Stimulated activated CD8-positive, alpha-beta memory T cell treated with anti-CD3 and anti-CD28 coated beads, Interleukin-15, amount 100 ng/mL, for 48 hours (primary cell): ENCODE measurements around the gene EPN3.

ENCODE experiments used
- DNase-seq, 2 donors: peaks; one replicate each; pipeline ENCODE4 v3.0.0-alpha.2; 2020; ENCODE audit warnings: low read depth in 2 of 2

The EPN3 gene

GRCh38 chr17:50534979-50535326 is 2.4 kb downstream of the EPN3 start:
- DNase-seq = no peak

DNA sequence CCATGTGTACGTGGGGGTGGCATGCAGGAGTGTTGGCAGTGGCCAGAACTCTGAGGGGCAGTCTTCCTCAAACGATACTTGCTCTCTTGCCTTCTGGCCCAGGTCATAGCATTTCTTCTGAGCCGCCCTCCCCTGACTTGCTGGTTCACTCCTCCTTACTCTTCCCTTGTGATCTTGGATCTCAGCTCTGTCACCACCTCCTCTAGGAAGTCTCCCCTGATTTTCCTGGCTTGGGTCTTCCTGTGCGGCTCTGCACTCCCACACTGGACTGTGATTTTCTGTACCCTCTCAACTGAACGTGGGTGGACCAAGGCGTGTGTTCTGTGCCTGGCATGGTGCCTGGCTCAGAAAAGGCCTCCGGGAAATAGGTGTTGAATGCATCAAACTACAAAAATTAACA is 2.9 kb downstream of the EPN3 start:
- DNase-seq = no peak

- DNase-seq = no peak
Measured at GRCh38 chr17:50536683-50537646, 4.4 kb downstream of the EPN3 start.

- DNase-seq = no peak
Measured at GRCh38 chr17:50537721-50538548, 5.4 kb downstream of the EPN3 start.

DNA sequence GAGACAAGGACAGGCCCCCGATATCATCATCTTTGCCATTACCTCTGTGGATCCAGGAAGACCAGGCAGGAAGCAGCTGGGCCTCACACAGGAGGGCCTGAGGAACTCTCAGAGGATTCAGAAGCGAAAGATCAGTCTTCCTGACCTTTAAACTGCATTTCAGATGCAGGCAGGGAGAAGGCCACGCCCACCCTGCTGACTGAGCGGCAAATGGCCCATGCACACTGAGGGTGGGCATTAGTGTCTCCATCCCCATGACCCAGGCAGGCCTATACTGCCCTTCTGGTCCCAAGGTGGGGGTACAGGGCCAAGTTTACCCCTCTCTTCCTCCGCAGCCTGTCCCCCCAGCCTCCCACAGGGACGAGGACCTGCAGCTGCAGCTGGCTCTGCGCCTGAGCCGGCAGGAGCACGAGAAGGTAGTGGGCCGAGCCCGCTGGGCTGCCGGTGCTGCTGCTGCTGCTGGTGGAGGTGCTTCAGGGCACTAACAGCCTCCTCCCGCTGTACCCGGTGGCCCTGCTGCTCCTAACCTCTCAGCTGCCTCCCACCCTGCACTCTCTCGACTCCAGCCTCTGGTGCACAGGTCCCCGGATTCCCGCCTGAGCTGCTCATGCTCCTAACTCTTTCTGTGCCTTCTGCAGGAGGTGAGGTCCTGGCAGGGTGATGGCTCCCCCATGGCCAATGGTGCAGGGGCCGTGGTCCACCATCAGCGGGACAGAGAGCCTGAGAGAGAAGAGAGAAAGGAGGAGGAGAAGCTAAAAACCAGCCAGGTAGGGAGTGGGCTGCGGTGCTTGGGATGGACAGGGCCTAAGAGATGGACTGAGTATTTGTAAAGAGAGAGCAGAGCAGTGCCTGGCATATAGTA is 6.2 kb downstream of the EPN3 start:
- no peak for DNase-seq

DNA sequence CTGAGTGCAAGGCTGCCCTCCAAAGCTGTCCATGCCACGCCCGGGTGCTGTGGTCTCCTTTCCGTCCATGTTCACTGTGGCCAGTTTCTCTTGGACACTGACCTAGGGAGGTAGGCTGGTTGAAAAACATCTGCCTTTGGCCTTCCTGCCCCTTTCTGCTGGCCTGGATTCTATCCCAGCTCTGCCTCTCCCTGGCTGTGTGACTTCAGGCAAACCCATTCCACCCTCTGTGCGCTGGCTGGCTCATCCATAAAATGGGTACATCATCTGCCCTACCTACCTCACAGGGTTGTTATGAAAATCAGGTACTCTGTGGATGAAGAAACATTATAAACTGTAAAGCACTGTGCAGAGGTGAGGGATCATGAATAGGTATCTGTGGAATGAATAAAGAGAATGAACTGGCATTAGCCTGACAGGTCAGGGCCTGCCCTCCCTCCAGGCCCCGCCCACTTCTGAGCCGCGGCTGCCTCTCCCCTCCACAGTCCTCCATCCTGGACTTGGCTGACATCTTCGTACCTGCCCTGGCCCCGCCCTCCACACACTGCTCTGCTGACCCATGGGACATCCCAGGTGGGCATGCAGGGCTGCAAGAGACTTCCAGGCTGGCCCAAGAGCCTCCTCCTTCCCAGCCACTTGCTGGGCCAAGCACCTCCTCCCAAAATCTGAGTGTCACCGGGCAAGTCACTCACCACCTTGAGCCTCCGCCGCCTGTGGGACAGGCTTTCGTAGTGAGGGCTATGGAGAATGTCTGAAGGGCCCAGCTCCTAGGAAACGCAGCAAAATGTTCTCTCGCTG is 7.4 kb downstream of the EPN3 start:
- no peak for DNase-seq

DNA sequence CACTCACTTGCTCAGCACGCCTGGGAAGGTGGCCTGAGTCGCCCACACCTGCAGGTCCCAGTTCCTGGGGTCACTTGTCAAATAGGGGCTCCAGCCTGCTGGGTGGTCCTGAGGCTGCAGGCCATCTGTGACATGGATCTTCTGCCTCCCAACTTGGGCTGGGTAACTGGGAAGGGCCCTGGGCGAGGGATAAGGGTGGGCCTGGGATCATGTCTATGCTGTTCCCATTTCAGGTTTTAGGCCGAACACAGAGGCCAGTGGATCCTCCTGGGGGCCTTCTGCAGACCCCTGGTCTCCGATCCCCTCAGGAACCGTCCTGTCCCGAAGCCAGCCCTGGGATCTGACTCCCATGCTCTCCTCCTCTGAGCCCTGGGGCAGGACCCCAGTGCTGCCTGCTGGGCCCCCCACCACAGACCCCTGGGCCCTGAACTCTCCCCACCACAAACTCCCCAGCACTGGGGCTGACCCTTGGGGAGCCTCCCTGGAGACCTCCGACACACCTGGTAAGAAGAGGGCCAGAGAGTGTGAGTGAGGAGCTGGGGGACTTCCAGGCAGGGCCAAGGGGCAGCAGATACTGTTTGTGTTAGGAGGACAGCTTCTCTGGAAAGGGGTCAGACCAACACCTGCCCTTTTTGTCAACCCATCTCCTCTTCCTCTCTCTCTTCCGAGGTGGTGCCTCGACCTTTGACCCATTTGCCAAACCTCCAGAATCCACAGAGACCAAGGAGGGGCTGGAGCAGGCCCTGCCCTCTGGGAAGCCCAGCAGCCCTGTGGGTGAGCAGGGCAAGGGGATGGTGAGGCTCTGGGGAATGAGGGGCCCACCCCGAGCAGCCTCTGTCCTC is 8.2 kb downstream of the EPN3 start:
- DNase-seq = no peak

DNA sequence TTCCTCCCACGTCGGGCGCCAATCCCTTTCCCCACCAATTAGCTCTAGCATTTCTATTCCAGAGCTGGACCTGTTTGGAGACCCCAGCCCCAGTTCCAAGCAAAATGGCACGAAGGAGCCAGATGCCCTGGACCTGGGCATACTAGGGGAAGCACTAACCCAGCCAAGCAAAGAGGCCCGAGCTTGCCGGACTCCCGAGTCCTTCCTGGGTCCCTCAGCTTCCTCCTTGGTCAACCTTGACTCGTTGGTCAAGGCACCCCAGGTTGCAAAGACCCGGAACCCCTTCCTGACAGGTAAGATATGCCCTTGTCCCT is 8.8 kb downstream of the EPN3 start:
- DNase-seq = no peak

DNA sequence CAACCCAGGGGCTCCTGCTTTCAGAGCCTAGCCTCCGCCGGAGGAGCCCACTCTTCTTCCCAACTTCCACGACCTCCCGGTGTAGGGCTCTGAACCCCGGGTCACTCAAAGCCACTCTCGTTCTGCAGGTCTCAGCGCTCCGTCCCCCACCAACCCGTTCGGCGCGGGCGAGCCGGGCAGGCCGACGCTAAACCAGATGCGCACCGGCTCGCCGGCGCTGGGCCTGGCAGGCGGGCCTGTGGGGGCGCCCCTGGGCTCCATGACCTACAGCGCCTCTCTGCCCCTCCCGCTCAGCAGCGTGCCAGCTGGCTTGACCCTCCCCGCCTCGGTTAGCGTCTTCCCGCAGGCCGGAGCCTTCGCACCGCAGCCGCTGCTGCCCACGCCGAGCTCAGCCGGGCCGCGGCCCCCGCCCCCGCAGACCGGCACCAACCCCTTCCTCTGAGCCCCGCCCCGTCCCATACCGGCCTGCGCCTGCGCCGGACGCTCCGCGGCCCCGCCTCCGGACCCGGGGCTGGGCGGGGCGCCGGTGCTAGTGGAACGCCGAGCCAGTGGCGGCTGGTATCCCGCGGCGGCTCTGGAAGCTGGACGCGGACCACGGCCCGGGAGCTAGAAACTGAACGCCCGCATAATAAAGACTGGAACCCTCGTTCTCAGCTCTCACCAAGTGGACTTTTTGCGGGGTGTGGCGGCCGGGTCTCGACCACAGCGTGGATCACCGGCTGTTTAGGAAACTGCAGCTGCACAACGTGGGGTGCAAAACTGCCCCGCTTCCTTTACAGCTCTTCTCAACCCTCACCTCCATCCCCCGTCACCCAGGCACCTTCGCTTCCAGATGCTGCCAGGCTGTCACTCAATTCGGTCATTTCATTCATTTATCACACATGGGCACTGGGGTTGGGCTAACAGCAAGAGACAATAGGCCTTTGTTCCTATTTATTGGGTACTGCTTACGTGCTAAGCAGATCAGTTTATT is 9.5 kb downstream of the EPN3 start:
- peak; percentile 72 to 78 for DNase-seq

- DNase-seq = no peak
Measured at GRCh38 chr17:50542795-50543774, 10.6 kb downstream of the EPN3 start.

DNA sequence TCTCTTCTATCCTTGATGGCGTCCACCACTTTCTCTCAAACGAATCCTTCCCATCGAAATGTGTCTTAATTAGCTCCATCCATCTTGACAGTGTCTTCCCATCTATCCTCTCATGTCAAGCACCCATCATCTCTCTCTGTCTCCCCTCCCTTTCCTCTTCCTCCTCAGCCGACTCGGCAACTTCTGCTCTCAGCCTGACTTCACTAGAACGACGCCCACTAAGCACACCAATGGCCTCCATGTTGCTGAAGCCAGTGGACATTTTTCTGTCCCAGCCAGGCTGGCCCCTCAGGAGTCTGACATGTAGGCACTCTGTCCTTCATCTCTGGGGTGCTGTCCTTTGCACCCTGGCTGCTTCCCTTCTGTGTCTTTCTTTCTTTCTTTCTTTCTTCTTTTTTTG is 12.0 kb downstream of the EPN3 start:
- DNase-seq = no peak

GRCh38 chr17:50545311-50545710 is 12.8 kb downstream of the EPN3 start:
- no peak for DNase-seq

DNA sequence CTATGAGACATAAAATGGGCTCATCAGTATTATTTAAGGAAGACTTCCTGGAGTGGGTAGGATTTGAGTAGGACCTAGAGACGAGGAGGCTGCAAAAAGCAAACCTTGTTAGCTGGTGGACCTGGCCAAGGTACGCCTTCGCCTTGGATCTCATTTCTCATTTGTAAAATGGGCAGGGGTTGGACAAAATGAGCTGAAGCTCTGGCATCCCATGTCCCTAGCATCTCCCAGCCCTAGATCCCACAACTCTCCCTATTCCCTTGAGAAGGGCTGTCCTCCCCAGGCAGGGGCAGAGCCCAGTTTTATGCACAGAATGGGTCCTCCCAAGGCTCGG is 14.1 kb downstream of the EPN3 start:
- no peak for DNase-seq

- DNase-seq = peak; percentile 75 to 81
Measured at GRCh38 chr17:50547035-50547735, 14.7 kb downstream of the EPN3 start, which contains the start of gene SPATA20. Gene SPATA20, plus strand, starts transcription at chr17:50547174. Its CDS starts 35 bp downstream, at chr17:50547209.

GRCh38 chr17:50547736-50548083 is 15.2 kb downstream of the EPN3 start:
- DNase-seq = no peak

- DNase-seq = no peak
Measured at GRCh38 chr17:50548831-50549230, 16.3 kb downstream of the EPN3 start.

DNA sequence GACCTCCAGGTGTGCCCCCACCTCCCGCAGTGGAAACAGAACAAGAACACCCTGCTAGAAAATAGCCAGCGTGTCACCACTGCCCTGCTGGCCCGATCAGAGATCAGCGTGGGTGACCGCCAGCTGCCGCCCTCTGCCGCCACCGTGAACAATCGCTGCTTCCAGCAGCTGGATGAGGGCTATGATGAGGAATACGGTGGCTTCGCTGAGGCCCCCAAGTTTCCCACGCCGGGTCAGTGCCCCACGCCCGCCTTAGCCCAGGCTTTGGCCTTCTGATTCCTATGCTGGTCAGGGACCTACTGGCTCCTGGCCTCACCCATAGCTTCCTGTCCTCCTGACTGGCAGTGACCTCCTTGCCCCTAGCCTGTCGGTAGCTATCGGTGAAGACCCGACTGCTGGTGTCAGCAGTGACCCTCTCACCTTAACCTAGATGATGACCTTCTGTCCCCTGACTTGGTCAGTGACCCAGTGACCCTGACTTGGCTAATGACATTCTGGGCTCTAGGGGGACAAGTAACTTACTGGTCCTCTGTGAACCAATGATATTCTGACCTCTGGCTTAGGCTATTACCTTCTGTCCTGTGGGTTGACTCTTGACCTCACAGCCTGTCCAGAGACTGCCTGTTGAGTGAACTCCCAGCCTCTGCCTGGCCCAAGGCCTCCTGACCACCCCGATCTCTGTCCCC is 16.9 kb downstream of the EPN3 start:
- DNase-seq = no peak
